Activated CD4-positive, alpha-beta T cell treated with anti-CD3 and anti-CD28 coated beads for 1 hour (primary cell): ENCODE measurements around the gene DCUN1D3.
"Not testable (repeated sequence)": the region's sequence is repeated elsewhere in the genome, so short reads cannot be mapped to it uniquely, and the experiment has no call there.

ENCODE experiments used
- DNase-seq: peaks from one replicate; pipeline ENCODE4 v3.0.0-alpha.2; 2020

Gene DCUN1D3

DNA sequence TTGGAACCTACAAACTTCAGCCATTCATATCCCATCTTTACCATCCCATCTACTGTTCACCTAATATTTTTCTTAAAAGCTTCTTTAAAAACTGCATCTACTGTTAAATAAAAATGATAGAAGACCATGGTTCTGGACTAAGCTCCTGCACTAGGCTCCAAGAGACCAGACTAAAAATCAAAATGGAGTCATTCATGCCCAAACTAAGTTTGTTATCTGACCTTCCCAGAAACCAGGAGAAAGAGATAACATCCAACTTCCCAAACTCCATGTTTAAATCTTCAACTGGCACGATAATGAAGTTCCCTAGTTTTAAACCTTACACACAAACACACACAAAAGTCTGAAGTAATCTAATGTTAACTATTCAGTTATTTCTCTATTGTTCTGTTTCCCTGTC lies 13.8 kb downstream of the DCUN1D3 start:
- no peak for DNase-seq

DNA sequence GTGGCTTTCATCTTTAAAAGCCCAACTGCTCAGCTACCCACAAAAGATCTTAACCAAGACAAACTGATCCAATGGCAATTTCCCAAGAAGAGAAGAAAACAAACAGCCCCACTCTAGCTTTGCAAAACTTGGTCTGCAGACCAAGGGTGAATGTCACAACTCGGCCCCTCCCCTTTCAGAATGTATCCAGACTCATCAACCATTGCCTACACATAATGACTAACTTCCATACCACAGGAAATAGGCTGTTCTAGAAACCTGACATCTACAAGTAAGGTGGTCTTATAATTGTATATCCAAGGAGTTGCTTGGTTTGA lies 16.0 kb downstream of the DCUN1D3 start:
- no peak for DNase-seq

DNA sequence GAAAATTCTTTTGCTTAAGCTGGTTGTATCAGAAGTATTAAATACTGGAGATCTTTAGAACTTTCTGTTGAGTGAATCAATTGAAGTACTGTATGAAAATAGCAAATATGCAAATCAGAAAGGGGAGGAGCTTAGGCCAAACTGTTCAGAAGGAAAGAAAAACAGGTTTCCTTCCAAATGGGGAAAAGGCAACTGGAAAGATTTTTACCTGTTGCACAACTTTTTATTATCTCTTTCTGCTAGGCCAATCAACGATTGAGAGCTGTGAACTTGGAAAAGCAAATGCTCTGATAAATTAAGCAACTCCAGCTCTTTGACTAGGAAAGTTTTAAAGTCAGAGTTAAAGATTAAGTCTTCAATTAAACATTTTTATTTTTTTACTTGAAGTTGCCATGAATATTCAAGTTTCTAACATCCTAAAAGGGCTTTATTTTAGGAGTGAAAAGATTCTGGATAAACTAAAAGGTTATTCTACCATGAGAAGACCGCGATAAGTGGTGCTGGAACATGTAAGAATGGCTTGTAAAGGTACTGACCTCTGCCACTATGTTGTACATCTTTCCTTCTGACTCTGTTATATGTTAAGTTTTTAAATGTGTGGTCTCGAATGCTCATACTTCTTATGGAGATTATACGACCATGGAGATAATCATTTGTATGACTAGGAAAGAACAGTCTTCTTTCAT lies 16.5 kb downstream of the DCUN1D3 start:
- DNase-seq, result no peak

DNA sequence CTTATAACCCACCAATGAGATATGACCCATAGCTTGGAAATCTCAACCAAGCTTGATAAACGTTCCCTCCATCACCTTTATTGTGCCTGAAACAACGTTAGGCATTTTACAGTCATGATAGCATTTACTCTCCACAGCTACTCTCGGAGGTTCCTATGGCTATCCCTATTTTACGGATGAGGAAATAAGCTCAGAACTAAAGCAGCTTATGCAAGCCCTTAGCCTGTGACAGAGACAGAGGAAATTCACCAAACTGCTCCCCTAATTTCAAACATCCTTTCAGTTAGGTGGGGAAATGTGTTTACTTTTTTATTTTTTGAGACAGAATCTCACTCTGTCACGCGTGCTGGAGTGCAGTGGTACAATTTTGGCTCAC lies 18.7 kb downstream of the DCUN1D3 start:
- DNase-seq, result no peak

DNA sequence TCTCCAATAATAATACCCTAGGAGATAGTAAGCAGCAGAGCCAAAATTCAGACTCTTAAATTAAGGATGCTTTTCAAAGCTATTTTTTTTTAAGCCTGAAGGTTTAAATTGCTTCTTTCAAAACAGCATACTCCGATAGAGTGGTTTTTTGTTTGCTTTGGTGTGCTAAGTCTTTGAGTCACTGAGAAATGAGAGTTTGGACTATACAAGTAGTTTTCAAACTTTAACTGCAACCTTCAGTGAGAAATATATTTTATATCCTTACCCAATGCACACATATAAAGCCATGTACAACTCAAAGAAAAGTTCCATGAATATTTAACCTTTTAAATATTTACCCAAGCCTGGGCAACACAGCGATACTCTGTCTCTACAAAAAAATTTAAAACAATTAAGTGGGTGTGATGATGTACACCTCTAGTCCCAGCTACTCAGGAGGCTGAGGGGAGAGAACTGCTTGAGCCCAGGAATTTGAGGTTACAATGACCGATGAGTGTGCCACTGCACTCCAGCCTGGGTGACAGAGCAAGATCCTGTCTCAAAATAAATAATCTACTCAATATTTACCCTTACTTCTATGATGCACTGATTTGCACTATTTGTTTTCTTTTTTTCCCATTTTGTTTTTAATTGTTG lies 19.2 kb downstream of the DCUN1D3 start:
- DNase-seq, result no peak

DNA sequence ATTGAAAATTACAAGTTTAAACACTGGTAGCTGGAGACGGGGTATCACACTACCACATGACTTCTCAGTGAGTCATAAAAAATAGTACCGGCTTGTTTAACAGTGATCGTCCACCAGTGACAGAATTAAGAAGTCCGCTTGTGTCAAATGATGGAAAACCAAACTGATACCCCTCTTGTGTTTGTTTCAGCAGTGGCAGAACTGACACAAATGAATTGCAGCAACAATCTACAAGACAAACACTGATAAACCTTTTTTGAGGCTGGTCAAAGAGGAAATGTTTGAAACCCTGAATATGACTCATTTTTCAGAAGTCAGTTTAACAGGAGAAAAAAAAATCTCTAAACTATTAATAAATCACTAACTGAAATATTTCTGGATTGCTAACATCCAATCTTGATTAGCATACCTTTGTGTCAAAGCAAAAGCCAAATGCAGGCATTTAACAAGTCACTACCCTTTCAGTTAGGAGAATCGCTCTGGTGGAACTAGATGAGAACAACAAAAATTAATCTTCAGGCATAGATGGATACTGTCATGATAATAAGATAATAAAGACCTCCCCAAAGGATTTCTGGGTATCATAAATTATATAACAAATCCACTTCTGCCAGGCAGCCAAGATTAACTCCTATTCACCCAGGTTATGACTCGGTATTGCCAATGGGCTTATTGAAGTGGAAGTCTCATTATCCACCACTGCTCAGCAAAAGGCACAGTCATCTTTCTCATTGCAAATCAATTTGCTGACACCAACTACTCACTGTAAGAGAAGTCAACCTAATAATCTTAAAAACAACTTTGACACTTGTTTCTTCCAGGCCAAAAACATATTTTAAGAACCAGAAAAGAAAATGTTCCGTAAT lies 20.8 kb downstream of the DCUN1D3 start:
- no peak for DNase-seq

DNA sequence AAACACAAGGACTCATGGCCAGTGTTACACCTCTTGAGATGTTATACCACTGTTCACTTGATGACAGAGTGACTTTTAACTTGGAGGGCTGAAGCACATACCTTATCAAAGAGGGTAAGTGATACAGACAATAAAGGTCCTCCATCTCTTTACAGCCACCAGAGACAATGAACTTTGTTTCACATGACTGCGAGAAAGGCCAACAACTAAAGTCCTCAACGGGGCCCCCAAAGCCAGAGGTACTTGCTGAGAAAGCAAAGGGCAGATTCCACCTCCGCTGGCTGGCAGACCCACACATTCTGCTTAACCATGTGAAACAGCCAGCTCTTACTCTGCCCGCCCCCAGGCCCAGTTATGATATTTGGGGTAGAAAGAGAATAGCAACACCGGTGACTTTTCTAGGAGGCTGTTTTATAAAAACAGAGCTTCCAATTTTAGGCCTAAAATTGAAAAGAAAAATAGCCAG lies 21.4 kb downstream of the DCUN1D3 start:
- no peak for DNase-seq

DNA sequence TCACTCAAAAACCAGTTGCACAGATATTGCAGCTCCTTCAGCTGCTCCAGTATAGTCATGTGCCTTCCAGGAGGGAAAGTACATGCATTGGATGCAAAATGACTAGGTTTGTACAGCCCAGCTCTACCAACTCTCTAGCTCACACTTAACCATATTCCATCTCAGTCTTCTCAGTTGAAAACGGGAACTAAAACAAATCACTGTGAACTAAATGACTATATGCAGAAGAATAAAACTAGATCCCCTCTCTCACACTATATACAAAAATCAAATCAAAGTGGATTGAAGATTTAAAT lies 24.9 kb downstream of the DCUN1D3 start:
- DNase-seq, result no peak

DNA sequence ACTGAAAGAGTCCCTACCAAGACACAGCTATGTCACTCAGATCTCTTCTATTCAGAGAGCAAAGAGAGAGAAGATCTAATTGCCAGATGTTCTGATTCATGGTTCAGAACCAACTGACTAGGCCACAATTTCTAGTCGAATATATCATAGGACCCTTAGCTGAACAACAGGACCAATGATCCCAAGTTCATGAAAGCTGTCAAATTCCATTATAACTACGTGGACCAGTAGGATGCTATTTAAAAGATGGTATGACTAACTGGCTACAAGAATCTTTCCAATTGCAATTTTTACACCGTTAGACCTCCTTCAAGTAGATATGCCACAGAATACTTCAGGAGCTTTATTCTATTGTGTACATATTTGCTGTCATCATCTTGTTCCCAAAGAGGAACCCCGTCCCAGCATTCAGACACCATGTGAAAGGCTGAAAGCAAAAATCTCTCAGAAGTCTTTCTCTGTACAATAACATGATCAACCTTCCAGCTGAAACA lies 26.0 kb downstream of the DCUN1D3 start:
- no peak for DNase-seq

DNA sequence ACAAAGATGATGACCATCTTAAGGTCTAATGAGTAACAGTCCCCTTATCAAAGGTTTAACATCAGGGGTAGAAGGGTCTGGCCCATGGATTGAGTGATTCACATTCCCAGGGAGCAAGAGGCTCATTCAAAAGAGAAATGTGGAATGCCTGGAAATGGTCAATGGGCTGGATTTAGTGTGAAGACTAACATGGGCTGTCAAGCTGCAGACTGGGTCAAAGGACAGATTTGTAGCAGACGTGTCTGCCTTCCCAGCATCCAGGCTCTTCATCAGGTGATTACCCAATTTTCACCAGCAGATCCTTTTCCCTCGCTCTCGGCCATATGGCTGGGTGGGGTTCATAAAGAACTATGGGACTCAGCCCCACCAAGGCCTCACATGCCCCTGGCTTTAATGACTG lies 26.8 kb downstream of the DCUN1D3 start:
- DNase-seq, result no peak

DNA sequence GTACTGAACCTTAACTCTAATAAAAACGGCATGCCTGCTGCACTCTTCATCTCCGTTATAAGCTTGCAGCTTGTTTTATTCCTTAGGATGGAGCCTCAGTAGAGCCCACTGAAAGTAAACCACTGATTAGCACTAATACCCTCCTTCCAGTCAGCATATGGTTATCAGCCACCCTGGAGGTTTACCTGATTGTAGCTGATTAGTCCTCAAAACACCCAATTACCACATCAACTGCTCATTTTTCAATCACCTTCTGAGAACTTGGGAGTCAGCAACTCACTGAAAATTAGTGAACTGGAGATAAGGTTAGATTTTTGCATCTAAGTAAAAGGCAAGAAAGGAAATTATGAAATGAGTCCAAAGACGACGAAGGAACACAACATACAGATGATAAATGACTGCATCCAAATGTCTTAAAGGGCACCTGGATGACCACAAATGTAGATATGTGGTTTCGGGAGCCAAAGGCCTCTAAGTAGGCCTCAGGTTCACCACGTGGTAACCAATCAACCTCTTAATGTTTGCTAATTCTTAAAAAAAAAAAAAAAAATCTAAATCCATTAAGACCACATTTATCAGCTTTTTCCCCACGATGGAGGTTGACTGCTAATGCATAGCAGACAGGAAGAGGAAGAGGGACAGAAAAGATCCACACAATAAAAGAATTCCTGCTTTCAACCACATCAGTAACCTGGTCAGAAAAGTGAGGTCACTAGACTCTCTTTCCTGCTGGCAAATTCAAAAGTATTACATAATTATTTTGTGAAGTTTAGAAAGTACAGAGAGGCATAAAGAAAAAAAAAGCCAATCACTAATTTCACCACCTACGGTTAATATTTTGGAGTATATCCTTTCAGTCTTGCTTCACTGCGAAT lies 28.0 kb downstream of the DCUN1D3 start:
- no peak for DNase-seq

DNA sequence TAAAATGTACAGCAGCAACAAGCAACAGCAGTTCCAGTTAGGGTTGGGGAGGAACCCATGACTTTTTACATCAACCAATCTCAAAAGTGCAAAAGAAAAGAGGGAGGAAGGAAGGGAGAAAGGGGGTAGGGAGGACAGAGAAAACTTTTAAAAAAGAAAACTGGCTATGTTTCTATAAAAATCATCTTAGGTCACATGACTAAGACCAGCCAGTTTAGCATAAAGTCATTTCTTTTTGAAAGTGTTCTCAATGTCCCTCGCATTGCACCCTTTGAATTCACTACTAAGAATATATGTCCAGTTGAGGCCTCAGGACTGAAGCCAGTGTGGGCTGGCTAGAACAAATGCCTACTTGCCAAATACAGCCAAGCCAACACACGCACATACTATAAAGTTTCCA lies 28.9 kb downstream of the DCUN1D3 start:
- no peak for DNase-seq

DNA sequence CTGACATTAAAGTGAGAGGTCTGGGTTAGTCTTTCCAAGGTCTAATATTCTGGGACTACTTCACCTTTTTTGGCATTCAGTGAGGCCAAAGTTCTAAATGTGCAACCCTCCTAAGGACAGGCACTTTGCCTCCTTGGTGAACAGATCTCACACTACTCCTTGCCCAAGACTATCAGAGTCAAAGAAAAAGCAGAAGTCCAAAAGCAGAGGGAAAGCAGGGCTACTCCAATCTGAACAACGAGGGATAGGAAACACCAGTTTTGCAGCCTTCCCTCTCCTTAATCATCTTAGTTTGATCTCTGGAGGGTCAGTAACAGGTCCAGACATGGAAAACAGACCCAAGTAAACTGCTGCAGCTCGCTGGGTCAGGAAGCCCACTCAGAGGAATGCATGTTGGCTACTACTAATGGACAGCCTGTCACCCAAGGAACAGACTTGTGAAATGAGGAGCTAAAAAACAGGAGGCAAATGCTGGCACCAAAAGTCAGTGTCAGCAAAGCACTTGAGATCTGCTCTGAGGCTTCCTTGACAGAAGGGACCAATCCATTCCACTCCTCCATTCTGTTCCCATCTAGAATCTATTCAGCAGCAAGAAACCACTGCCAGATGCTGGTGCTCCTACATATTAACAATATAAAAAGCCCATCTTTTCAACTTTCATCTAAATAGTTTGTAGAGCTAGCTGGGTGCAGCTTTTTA lies 29.9 kb downstream of the DCUN1D3 start:
- DNase-seq, result no peak

DNA sequence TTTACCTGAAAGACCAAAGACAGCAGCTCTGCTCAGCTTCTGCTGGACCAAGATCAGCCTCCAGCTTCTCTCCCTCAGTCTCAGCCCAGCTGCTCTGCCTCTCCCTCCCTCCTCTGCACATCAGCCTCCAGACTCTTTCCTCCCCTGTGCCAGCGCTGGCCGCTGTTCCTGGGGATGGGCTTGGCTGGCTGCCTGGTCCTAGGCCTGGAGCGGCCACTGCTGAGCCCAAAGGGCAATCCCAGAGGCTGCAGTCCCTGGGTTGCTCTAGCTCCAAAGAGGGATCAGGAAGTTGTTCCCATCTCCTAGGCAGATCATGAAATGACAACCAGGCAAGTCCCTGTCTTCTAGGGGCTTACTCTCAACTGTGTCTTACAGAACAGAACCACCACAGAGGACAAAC lies 31.3 kb downstream of the DCUN1D3 start:
- DNase-seq, result no peak

DNA sequence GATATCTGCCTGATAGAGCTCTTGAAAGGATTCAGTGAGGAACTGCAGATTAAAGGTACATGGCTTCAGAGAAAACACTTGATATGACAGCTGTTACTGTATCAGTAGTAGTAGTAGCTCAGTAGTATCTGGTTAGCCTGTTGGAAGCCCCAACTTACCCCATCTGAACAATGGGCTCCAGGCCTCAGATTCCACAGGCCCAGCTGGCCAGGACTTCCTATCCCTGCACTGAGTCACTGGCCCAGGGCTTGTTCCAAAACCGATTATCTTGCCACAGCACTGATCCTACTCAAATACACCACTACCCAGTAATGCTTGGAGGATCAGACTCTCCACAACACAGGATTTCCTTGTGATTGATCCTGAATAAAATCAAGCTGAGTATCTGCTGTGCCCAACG lies 32.6 kb downstream of the DCUN1D3 start:
- no peak for DNase-seq

DNA sequence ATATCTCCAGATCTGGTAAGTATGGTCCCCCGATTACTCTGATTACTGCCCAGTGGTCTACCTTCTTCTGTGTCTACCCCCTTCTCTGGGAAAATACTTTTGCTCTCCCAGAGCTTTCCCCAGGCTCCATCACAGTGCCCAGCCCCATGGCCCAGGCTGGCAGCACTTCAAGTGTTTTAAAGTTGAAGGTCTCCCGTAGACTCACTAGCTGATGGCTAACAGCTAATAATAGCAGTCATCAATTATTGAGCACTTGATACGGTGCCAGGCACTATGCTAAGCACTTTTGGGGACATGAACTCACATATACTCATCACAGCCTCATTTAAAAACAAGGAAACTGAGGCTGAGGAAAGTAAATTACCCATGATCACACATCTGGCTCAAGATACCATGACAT lies 33.4 kb downstream of the DCUN1D3 start:
- DNase-seq, result no peak

DNA sequence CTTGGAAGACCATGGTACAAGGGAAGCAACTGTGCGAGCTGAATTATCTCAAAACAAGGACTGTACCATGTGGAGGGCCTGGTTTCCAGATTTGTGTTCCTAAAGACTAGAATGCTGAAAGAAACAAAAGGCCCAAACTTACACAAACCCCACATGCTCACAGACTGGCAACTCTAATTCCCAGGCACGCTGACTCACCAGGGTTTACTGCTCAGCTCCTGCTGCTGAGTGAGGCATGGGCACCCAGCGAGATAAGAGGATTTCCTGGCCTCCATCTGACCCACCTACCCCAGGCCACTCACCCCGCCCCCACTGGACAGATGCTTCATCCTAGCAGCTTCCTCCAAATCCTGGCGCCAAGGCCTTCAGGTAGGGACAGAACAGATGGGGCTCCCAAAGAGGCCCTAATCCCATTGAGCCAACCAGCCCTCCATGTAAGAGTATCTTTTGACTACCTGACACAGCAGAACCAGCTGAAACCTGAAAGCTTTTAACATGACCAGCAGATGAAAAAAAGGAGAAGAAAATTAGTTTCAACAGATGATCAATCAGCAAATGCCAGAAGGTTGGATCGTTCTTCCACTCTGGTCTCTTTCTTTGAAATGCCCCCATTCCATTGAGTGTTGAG lies 33.9 kb downstream of the DCUN1D3 start:
- DNase-seq, result no peak

DNA sequence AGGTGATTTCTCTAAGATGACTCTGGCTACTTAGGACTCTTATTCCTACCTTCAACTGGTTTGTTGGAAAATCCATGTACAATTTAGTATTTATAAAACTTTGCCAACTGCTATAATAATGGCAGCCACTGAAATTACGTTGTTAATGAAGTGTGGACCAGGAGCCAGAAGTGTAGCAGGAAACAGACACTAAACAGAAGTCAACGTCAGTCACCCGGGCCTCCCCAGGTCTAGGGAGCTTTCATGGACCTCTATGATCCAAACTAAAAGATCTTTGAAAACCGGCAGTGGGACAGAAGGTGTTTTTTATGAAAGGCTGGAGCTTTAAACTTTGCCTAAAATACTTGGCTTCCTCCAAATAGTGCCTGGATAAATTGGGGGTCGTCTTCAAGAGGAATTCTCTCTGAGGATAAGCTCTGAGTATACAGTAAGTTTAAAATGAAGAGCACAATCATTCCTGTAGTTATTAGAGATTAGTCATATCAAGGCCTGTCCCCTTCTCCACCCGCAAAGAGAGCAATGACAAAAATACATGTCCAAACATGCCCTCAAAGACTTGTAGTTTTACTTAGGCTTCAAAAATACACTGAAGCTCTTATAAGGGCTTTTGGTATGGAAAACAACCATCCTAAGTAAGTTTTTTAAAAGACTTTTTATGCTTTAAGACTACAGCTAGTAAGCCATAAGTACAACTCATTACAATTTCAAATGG lies 34.6 kb downstream of the DCUN1D3 start:
- DNase-seq, result no peak

DNA sequence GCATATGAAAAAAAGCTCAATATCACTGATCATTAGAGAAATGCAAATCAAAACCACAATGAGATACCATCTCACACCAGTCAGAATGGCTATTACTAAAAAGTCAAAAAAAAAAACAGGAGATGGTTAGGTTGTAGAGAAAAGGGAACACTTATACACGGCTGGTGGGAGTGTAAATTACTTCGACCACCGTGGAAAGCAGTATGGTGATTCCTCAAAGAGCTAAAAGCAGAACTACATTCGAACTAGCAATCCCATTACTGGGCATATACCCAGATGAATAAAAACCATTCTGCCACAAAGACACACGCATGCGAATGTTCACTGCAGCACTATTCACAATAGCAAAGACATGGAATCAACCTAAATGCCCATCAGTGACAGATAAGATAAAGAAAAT lies 35.8 kb downstream of the DCUN1D3 start:
- not testable (repeated sequence) for DNase-seq

DNA sequence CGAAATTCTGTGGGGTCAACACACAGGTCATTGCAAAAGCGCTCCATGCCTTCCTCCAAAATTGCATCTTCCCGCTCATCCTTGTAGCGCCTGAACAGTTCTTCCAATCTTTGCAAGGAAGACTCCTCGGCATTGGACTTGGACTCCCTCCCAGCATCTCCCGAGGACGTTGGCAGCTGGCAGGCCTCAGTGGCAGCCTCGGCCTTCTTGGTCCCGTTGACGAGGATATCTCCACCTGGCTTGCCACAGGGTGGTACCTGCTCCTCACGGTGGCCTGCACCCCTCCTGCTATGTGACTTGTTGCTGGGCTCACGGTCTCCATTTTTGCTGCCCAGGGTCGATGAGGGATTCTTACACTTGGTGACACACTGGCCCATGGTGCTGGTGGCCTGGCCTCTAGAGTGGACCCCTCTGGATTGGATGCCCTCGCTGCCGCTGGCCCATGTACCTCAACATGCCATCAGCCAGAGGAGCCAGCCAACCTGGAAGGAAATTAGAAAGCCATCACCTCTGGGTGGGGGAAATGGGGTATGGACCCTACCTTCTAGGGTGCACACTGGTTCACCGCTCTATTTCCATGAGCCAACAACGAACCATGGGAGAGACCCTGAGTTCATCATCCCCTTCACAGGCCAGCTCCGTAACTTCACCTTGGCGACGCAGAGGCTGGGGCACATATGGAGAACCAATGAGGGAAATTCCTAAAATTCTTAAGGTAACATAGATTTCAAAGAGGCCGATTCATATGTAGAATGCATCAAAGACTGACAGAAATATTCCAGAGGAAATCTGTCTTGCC lies 37.8 kb downstream of the DCUN1D3 start:
- DNase-seq, result no peak
